ENCODE measurements around the gene HARS2. TPM values are rescaled to one million over a fixed set of nuclear protein-coding genes. Genes with fewer than 3 reads are reported as not detected.

Gene HARS2
- total RNA-seq, 1 experiment from 2014 or later, result 20.5 TPM

DNA sequence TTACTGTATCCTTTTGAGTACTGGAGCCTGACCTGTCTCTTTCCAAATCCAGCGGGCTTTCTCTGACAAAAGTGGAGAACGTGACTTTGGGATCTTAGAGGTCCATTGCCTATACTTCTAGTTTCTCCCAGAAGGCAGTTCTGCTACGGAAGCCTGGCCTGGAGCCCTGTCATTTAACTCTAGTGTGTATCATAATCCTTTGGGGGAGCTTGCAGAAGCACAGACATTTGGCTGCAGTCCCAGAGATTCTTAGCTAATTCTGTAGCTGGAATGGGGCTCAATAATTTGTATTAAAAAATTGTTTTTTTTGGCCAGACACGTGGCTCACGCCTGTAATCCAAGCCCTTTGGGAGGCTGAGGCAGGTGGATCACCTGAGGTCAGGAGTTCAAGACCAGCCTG is 3.0 kb downstream of the HARS2 start:
- H3K79me2 ChIP-seq (ENCODE audit: insufficient read depth, low read length), result peaks cover 9% of the 10 kb centered on the region; the same call in 1 of the 2 replicates
- H3K27me3 ChIP-seq (ENCODE audit: insufficient read depth, low read length), result no peaks in the 10 kb centered on the region
- H2BK15ac ChIP-seq (ENCODE audit: low read depth, low read length), result no peak overlapping the region
- peaks cover 3% of the 10 kb centered on the region for H3K79me1 ChIP-seq (ENCODE audit: insufficient read depth, low read depth, low read length, poor library complexity, severe bottlenecking)
- no peak overlapping the region for H2BK5ac ChIP-seq (ENCODE audit: insufficient read length, low read length)
- H3K23ac ChIP-seq (ENCODE audit: insufficient read length, low read depth, low read length), result no peak overlapping the region
- H3K27ac ChIP-seq (ENCODE audit: insufficient read length, low read depth, low read length), result no peak overlapping the region
- H3K9me3 ChIP-seq (ENCODE audit: control insufficient read depth, low read depth, low read length), result no peaks in the 10 kb centered on the region
- H2AFZ ChIP-seq (ENCODE audit: low read length), result no peak overlapping the region
- H3K4me1 Mint-ChIP-seq, result peaks cover 16 to 22% of the 10 kb centered on the region in 2 experiments
- H2BK20ac ChIP-seq (ENCODE audit: low read depth, low read length, poor library complexity, severe bottlenecking), result no peak overlapping the region
- no peaks in the 10 kb centered on the region for H3K4me1 ChIP-seq (ENCODE audit: insufficient read depth, low read length)
- no CpG with 5 or more reads among the region's 5 CpGs for WGBS (ENCODE audit: extremely low coverage, insufficient read length, low lambda C conversion rate)
- peaks cover 33 to 61% (median 57%) of the 10 kb centered on the region in 3 experiments for H3K36me3 Mint-ChIP-seq (ENCODE audit: insufficient read depth in 1 of 3, low read depth in 3 of 3)
- no peak for DNase-seq
- no peaks in the 10 kb centered on the region for H3K9me3 Mint-ChIP-seq
- H2BK12ac ChIP-seq (ENCODE audit: insufficient read length, low read depth, low read length), result no peak overlapping the region
- no peak overlapping the region for H4K5ac ChIP-seq (ENCODE audit: insufficient read length, low read depth, low read length)
- no peak overlapping the region for H3K27ac Mint-ChIP-seq
- H2BK120ac ChIP-seq (ENCODE audit: low read depth, low read length, poor library complexity, severe bottlenecking), result no peak overlapping the region
- no peak overlapping the region for H3K14ac ChIP-seq (ENCODE audit: insufficient read depth, low read length)
- no peaks in the 10 kb centered on the region for H4K20me1 ChIP-seq (ENCODE audit: control insufficient read depth, insufficient read depth, insufficient read length)
- no peak overlapping the region for H3K4ac ChIP-seq (ENCODE audit: low read depth, low read length)
- no peak overlapping the region for H4K91ac ChIP-seq (ENCODE audit: insufficient read length, low read depth, low read length)
- H3K27me3 Mint-ChIP-seq (ENCODE audit: low read depth), result no peaks in the 10 kb centered on the region
- no peak overlapping the region for H3T11ph ChIP-seq (ENCODE audit: low read length)
- H3K4me2 ChIP-seq (ENCODE audit: insufficient read depth, insufficient read length, low read length), result no peak overlapping the region
- H3K56ac ChIP-seq (ENCODE audit: insufficient read length, low read depth, low read length), result no peak overlapping the region
- TF ChIP-seq, protein P1, sequence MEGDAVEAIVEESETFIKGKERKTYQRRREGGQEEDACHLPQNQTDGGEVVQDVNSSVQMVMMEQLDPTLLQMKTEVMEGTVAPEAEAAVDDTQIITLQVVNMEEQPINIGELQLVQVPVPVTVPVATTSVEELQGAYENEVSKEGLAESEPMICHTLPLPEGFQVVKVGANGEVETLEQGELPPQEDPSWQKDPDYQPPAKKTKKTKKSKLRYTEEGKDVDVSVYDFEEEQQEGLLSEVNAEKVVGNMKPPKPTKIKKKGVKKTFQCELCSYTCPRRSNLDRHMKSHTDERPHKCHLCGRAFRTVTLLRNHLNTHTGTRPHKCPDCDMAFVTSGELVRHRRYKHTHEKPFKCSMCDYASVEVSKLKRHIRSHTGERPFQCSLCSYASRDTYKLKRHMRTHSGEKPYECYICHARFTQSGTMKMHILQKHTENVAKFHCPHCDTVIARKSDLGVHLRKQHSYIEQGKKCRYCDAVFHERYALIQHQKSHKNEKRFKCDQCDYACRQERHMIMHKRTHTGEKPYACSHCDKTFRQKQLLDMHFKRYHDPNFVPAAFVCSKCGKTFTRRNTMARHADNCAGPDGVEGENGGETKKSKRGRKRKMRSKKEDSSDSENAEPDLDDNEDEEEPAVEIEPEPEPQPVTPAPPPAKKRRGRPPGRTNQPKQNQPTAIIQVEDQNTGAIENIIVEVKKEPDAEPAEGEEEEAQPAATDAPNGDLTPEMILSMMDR (conservative IDR thresholded peaks at IDR 0.05), result no peak
- H3K18ac ChIP-seq (ENCODE audit: insufficient read length, low read depth, low read length), result no peak overlapping the region
- H2AK5ac ChIP-seq (ENCODE audit: insufficient read length, low read length), result no peak overlapping the region
- H3K9ac ChIP-seq (ENCODE audit: extremely low read depth, insufficient read length, low read length), result no peak overlapping the region
- no peak overlapping the region for H4K8ac ChIP-seq (replicated peaks; ENCODE audit: insufficient read length, low read depth, low read length)
- H3K4me3 Mint-ChIP-seq, result no peak overlapping the region
- peaks cover 6% of the 10 kb centered on the region for H3K23me2 ChIP-seq (ENCODE audit: insufficient read length, low read depth, low read length, poor library complexity, severe bottlenecking)

Measured in H9 (cell line).